Right hindlimb (tissue), 1 donor: Measurements from ENCODE around the gene PRKAG2.
"Not testable (repeated sequence)": the region's sequence is repeated elsewhere in the genome, so short reads cannot be mapped to it uniquely, and the experiment has no call there.

Source experiments
- DNase-seq: peaks from one replicate; pipeline ENCODE4 v3.0.0-alpha.2; 2018

PRKAG2 gene

DNA sequence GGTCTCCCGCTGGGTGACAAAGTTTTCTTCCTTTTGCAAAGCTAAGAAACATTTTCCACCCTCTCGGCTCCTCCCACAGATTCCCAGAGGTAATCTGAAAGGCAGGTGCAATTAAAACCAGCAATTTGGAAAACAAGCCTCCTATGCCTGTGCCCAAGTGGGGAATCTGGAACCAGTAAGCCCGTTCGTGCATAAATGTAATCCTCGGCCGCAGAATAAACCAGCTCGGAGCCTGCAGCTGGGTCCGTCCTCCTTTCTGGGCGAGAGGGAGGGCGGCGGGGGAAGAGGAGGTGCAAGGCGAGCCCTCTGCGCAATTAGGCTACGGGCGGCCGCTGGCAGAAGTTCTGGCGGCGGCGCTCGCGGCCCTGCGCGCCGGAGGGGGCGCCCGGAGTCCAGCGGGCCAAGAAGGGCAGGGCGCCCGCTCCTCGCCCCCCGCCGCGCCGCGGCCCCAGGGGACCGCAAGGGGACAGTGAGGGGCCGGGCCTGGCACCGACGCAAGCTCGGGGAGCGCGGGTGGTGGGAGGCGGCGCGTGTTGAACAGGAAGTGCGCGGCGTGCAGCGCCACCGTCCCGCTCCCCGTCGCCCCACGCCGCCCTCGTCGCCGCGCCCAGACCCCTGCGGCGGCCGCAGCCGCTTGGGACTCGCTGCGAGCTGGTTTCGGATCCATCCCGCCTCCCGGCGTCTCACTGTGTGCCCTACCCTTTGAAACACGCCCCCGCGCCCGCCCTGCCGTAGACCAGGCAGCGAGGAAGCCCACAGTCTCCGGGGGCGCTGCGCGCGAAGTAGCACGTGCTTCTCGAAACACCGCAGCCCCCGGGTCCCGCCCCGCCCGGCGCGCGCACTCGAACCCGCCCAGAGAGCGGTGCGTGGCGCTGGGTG, at the start of gene PRKAG2:
Gene PRKAG2 (minus strand): TSS at position 217 of the 879 bp plus-strand sequence. CDS start 495 bp downstream, outside the sequence.
- peak; percentile 68 for DNase-seq

GRCh38 chr7:151926336-151926712, 49.4 kb upstream of the PRKAG2 start:
- no peak for DNase-seq

DNA sequence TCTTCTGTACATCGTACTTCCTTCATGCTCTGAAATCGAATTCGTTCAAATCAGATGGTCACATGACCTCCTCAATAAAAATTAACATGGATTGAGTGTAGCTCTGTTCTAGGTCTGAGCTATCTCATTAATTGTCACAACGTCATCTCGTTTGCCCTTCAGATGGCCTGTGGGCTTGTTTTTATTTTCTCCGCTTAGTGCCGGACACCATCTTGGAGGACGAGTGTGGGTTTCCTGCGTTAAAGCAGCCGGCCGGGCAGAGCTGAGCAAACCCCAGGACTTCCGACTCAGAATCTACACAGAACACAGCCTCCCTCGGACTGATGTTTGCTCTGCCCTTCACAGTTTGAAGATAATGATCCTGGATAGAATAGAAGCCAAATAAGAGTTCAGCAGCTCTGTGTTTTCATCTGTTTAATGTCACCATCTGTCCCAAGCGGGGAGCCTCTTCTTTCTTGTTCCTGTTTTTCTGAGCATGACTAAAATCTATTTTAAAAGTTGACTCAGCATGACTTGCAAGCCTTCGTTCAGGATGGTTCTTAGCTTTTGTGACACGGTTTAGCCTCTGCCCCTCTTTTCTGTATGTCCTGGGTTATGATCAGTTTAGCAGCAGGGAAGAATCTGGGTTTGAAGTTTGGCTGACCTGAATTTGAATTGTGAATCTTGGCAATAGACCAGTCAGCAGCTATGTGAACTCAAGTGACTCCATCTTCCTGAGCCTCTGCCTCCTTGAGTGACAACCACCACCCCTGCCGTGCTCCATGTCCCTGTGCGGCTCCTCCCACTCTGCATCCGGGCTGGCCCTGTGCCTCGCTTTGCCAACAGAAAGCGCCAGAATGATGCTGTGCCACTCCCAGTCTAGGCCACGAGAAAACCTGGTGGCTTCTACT, 48.8 kb upstream of the PRKAG2 start:
- DNase-seq = no peak

DNA sequence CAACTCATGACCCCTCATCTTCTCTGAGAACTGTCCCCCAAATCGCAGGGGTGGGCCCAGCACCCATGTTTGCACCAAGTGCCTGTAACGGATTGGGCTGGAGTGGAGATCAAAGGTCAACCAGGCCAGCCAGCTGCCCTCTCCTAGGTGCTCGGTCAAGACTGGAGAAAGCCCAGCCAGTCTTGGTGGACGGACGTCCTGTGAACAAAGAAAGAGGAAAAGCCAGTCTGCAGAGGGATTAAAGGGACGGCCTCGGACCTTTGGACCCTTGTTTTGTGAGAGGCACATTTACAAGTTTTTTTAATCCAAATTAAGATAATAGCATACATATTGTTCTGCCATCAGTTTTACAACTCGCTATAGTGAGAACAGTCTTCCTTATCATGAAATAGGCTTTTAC, 47.6 kb upstream of the PRKAG2 start:
- no peak for DNase-seq

- no peak for DNase-seq
These were observed 47.1 kb upstream of the PRKAG2 start for GRCh38 chr7:151924001-151924400.

GRCh38 chr7:151923097-151923876, 46.4 kb upstream of the PRKAG2 start:
- no peak for DNase-seq

- no peak for DNase-seq
These were observed 44.5 kb upstream of the PRKAG2 start for GRCh38 chr7:151921451-151921850.

DNA sequence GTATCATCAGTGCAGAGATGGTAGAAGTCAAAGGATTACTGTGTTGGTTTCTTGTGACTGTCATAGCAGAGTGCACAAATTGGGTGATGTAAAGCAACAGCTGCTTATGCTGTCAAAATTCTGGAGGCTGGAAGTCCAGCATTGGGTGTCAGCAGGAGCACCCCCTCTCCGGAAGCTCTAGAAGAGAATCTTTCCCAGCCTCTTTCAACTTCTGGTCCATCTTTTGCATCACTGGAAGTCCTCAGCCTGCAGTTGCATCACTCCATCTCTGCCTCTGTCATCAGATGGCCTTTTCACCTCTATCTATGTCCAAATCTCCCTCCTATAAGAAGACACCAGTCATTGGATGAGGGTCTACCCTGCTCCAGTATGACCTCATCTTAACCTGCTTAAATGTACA, 43.6 kb upstream of the PRKAG2 start:
- no peak for DNase-seq

- DNase-seq = no peak
These were observed 42.7 kb upstream of the PRKAG2 start for GRCh38 chr7:151919595-151919994.

- no peak for DNase-seq
These were observed 41.6 kb upstream of the PRKAG2 start for GRCh38 chr7:151918510-151918843.

GRCh38 chr7:151917791-151918509, 41.0 kb upstream of the PRKAG2 start:
- DNase-seq = no peak

DNA sequence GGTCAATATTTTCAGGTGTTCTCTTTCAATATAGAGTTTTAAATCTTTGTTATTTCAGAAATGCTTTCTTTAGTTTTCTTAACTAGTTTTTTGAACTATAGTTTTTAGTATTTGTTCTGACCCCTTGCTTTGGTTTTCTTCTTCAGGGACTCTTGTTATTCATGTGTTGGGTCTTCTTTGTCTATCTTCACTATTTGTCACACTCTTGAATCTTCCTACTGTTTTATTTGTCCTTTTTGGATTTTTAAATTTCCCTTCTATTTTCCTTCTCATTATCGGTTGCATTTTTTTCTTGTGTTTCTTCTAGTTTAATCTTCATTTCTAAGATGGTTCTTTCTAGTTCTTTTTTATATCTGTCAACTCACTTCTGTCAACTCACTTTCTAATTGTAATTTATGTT, 37.1 kb upstream of the PRKAG2 start:
- DNase-seq = no peak

DNA sequence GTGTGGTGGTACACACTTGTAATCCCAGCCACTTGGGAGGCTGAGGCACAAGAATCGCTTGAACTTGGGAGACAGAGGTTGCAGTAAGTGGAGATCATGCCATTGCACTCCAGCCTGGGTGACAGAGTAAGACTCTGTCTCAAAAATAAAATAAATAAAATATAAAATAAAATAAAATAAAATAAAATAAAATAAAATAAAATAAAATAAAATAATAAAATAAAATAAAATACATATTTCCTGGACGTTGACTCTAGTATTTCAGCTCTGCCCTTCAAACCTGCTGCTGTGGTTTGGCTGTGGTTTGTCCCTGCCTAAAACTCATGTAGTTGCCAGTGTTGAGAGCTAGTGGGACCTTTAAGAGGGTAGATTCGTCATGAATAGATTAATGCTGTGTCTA, 33.7 kb upstream of the PRKAG2 start:
- DNase-seq = not testable (repeated sequence)

- not testable (repeated sequence) for DNase-seq
These were observed 30.2 kb upstream of the PRKAG2 start for GRCh38 chr7:151907115-151907514.

GRCh38 chr7:151905766-151906165, 28.9 kb upstream of the PRKAG2 start:
- no peak for DNase-seq

DNA sequence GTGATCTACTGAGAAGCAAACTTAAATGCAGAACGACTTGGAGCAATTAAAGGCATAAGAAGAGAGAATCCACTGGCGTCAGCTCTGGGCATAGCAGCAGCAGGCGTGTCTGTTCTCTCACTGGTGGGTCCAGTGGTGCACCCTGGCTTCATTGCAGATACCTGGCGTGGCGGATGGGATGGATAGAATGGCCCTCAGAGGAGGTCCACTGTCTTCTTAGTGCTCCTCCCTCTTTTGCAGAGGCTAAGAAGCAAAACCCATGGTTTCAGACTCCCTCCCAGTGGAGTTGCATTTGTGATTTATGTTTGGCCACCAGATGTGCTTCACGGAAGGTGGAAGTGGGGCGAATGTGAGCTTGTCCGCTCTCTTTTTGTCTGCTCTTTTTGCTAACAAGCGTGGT, 28.4 kb upstream of the PRKAG2 start:
- no peak for DNase-seq

GRCh38 chr7:151904270-151904669, 27.4 kb upstream of the PRKAG2 start:
- DNase-seq = no peak

- DNase-seq = no peak
These were observed 26.5 kb upstream of the PRKAG2 start for GRCh38 chr7:151903249-151904032.

DNA sequence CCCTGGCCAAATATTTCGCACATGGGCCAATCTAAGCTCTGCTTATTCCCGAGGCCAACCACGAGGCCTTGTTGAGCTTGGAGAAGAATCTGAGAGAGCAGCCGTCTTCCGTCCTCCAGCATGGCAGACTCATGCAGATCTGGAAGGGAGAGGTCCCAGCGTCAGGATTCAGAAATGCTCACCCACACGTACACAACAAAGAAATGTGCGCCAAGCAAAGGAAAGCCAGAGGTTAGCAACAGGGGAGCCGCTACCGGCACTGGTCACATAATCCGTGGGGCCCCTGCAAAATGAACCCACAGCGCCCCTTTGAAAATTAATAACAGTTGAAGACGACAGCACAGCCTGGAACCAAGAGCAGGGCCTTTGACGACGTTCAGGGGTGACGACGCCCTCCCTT, 25.4 kb upstream of the PRKAG2 start:
- no peak for DNase-seq

- DNase-seq = no peak
These were observed 24.9 kb upstream of the PRKAG2 start for GRCh38 chr7:151901828-151902227.

DNA sequence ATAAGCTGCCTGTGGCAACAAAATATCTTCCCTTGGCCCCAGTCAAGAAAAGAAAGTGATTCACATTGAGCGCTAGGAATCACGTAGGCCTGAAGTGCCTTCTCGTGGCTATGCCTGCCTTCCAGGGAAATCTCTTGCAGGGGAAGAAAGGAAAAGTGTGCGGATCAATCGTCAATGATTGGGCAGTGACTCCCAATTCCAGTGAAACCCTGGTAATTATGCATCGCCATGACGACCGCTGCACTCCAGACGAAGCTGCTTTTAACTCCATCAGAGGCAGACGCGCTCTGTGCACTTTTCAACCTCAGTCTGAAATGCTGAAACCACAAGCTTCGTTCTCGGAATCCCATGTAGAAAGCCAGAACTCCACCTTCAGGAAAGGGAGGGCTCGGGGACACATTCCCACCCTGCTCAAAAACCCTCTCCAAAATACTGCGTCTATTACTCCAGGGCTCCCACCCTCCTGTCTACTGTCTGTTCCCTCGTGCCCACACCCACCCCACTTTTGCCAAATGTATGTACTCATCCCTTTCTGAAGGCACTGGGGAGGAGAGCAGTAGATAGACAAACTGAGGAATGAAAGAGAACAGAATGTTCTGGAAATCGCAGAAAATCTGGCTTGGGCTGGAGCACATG, 24.2 kb upstream of the PRKAG2 start:
- peak; percentile 62 for DNase-seq
